GM18498 (cell line): ENCODE measurements around the gene POM121.
"Not testable (repeated sequence)": the region's sequence is repeated elsewhere in the genome, so short reads cannot be mapped to it uniquely, and the experiment has no call there.

Experiments
- ATAC-seq: cut with Tn5 transposase; IDR thresholded peaks from one replicate; pipeline ENCODE4 v1.9.1; 2021; ENCODE audit warnings: mild to moderate bottlenecking, moderate library complexity; ENCODE audit not compliant: unreplicated experiment

The POM121 gene

DNA sequence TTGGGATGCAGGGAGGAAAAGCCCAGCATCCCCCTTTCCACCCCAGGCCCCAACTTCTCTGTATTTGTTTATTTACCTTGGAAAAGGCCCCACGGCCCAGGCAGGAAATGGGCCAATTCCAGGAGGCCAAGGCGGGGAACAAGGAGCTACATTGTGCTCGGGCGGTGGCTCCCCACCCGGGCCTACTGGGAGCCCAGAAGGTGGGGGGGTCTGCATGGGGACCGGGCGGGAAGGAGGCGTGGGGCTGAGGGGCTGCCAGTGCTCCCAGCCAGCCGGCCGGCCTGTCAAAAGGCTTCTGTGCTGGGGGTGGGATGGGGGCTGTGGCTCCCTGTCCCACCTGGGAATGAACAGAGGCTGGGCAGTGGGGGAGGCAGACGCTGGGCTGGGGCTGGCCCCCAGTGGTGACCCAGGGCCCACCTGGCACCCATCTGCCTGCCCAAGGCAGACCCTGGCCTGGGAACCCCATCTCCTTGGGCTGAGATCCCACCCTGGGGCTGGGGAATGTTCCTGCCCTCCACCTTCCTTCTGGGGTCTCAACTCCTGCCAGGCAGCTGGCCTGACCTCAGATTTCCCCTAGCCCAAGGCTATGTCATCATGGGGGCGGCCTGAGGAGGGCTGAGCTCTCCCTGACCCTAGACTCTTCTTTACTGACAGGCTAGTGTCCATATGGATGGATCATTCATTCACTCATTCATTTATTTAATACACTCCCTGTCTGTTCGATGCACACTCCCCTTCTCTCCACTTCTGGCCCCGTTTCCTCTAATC lies 65.4 kb downstream of the POM121 start:
- not testable (repeated sequence) for ATAC-seq

- ATAC-seq: not testable (repeated sequence)
Measured at GRCh38 chr7:72995484-72995883, 70.6 kb downstream of the POM121 start.

- ATAC-seq: not testable (repeated sequence)
Measured at GRCh38 chr7:72997447-72997846, 72.6 kb downstream of the POM121 start.

DNA sequence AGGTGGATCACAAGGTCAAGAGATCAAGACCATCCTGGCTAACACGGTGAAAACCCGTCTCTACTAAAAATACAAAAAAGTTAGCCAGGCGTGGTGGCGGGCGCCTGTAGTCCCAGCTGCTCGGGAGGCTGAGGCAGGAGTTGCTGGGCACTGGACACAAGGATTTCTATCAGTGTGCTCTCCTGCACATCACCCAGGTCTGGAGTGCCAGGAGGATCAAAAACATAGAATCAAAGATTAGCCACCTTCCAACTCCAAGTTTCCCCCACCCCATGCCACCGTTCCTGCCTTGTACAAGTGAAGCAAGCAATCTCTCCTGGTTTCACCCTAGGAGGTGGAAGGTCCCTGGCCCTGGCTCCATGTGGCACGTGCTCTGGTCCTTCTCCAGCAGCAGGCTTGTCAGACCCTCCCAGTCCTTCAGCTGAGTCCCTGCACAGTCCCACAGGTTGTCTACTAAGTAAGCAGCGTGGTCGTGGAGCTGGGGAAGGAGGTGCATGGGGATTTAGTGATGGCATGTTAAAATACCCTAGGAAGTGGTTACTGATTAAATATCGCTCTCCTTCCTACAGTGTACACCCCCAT lies 73.1 kb downstream of the POM121 start:
- ATAC-seq: not testable (repeated sequence)
